BJ (cell line): ENCODE measurements around the gene TBX5. TPM values are rescaled to one million over a fixed set of nuclear protein-coding genes. Genes with fewer than 3 reads are reported as not detected.
A peak's percentile ranks its signal among the peaks of the same experiment; 100 is the strongest.

Source experiments
- CTCF ChIA-PET: fragments of 350-600 bp; formaldehyde crosslinking; extraction: SDS; loops from one replicate; lab custom pipeline; 2021; ENCODE audit warnings: antibody characterized with exemption, inconsistent platforms; lab: Yijun Ruan, JAX
- POLR2A ChIA-PET: fragments of 300-600 bp; sonication (Branson Sonifier 250); formaldehyde crosslinking; extraction: SDS; loops from one replicate; lab custom pipeline; 2021; ENCODE audit warnings: antibody characterized with exemption; lab: Charles Lee
- DNase-seq: peaks from one replicate; pipeline ENCODE4 v3.0.0-alpha.2; 2011; ENCODE audit warnings: low read depth
- H3K27me3 ChIP-seq: 2 replicates; pipeline ENCODE4 v1.6.0; 2011; ENCODE audit warnings: low read length; ENCODE audit not compliant: control insufficient read depth, insufficient read depth
- H3K36me3 ChIP-seq: 2 replicates; pipeline ENCODE4 v1.5.1; 2011; ENCODE audit warnings: low read length; ENCODE audit not compliant: control insufficient read depth, insufficient read depth
- H3K4me3 ChIP-seq: 2 replicates; pipeline ENCODE4 v1.5.1; 2011; ENCODE audit warnings: low read depth, mild to moderate bottlenecking, control low read depth, low read length
- CTCF ChIP-seq: IDR thresholded peaks from 2 replicates; pipeline ENCODE4 v1.5.1; 2011; ENCODE audit warnings: low read depth, mild to moderate bottlenecking, control low read depth, inconsistent platforms, low read length, moderate library complexity; ENCODE audit not compliant: insufficient read depth
- polyA plus RNA-seq: library from polyadenylated mRNA; depleted of rRNA; stranded (reverse); fragments of >200 nt; gene quantifications from 2 replicates; pipeline ENCODE4 v1.2.3, GENCODE V29; 2011

Gene TBX5
- polyA plus RNA-seq, 1 experiment: 30.8 TPM

DNA sequence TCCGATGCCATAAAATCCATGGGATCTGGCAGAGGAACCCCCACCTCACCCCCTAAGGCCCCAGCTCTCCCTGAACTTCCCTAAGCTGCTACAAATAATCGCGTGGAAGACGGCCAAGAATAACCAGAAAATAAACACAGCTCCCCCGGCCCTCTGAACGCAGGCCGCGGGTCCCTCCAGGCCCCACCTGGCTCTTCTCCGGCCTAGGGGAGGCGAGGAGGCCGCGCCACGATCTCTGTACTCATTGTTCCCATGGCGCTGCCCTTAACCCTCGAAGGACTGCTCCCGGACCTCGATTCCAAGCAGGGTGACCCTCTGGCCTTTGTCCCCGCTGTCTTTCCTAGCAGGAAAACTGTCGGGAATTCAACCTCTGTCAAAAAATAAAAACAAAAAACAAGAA is 33.9 kb upstream of the TBX5 start:
- peaks cover 33% of the 10 kb centered on the region for H3K27me3 ChIP-seq
- TF ChIP-seq CTCF: no peak
- ChIA-PET CTCF (interaction anchor here (1.4 kb wide), 1 partner anchor 35 kb away, joined by 3 read pairs; no protein-coding TSS in a partner anchor), POLR2A (interaction anchor here (0.6 to 1.3 kb wide), 2 partner anchors 10 to 15 kb away, joined by 3 to 4 read pairs; no protein-coding TSS in a partner anchor)
- no peak overlapping the region for H3K4me3 ChIP-seq
- no peak for DNase-seq
- H3K36me3 ChIP-seq: no peaks in the 10 kb centered on the region

DNA sequence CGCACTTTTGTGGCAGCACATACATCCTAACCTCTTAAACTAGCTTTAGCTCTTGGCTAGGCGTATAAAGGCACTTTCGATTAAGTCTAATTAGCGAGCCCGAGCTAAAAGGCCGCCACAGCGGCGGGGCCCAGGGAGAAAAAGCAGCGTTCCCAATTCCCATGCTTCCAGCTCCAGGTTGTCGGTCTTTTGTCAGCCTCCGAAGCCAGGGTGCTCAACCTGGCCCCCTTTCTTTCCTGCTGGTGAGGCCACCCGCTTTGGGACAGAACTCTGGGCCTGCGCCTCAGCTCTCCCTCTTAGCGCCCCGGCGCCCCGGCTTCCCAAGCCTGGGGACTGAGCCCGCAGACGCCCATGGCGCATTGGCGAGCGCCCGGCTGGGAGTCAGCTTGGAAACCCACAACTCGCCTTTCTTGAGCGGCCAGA is 33.3 kb upstream of the TBX5 start:
- ChIA-PET POLR2A (interaction anchor here (0.7 to 1.3 kb wide), 2 partner anchors 14 to 30 kb away, joined by 3 read pairs; no protein-coding TSS in a partner anchor), CTCF (interaction anchor here (1.4 kb wide), 1 partner anchor 34 kb away, joined by 3 read pairs; no protein-coding TSS in a partner anchor)
- no peak for TF ChIP-seq CTCF
- H3K36me3 ChIP-seq: no peaks in the 10 kb centered on the region
- H3K4me3 ChIP-seq: peak overlapping the region; percentile 20; the same call in 1 of the 2 replicates
- peaks cover 28% of the 10 kb centered on the region for H3K27me3 ChIP-seq
- DNase-seq: no peak

DNA sequence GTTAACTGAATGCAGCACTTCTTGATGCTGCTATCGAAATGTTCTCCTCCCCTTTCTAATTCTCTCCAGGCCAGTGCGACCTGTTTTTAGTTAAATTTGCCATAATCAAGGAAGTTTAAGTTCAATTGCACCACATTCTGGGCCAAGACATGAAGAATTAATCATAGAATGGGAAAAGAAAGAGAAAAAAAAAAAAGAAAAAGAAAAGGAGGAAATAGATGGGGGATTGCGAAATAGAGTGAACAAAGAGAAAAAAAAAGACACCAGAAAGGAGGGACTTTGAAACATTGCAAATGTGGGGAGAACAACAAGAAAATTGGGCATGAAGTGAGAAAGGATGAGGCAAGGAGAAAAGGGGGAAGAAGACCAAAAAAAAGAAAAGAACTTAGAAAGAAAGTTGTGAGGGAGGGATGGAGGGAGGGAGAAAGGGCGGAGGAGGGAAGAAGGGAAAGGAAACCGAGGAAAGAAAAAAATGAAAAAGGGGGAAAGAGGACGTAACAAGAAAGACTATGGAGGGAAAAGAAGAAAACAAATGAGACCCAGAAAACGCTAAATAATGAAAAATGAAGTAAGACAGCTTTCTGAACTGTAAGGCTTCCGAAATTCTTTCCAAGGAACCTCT is 32.8 kb upstream of the TBX5 start:
- ChIA-PET POLR2A (interaction anchor here (0.7 to 1.3 kb wide), 3 partner anchors 13 to 38 kb away, joined by 3 to 4 read pairs (median 3); no protein-coding TSS in a partner anchor), CTCF (interaction anchor here (0.8 to 1.4 kb wide), 2 partner anchors 34 to 271 kb away, joined by 3 read pairs; no protein-coding TSS in a partner anchor)
- no peaks in the 10 kb centered on the region for H3K36me3 ChIP-seq
- TF ChIP-seq CTCF: no peak
- no peak overlapping the region for H3K4me3 ChIP-seq
- no peak for DNase-seq
- H3K27me3 ChIP-seq: peaks cover 22% of the 10 kb centered on the region

- TF ChIP-seq CTCF: no peak
- no peak for DNase-seq
- CTCF ChIA-PET: interaction anchor here (0.6 kb wide), 1 partner anchor 31 kb away, joined by 3 read pairs; no protein-coding TSS in a partner anchor
- Histone ChIP-seq H3K27me3 (no peaks in the 10 kb centered on the region), H3K4me3 (no peak overlapping the region), H3K36me3 (no peaks in the 10 kb centered on the region)
- POLR2A ChIA-PET: interaction anchor here (0.7 kb wide), 1 partner anchor 28 kb away, joined by 3 read pairs; the partner anchor contains the start of gene TBX5
Measured at GRCh38 chr12:114434341-114434740, 28.4 kb upstream of the TBX5 start.

GRCh38 chr12:114431902-114432301 is 26.0 kb upstream of the TBX5 start:
- DNase-seq: no peak
- POLR2A ChIA-PET: no interaction called here
- Histone ChIP-seq H3K27me3 (no peaks in the 10 kb centered on the region), H3K36me3 (no peaks in the 10 kb centered on the region), H3K4me3 (no peak overlapping the region)
- CTCF ChIA-PET: interaction anchor here (1.5 kb wide), 1 partner anchor 35 kb away, joined by 4 read pairs; no protein-coding TSS in a partner anchor
- no peak for TF ChIP-seq CTCF
